A673 (cell line): ENCODE results near the gene CCL25. TPM values are rescaled to one million over a fixed set of nuclear protein-coding genes. Genes with fewer than 3 reads are reported as not detected.
"Not testable (repeated sequence)": the region's sequence is repeated elsewhere in the genome, so short reads cannot be mapped to it uniquely, and the experiment has no call there.

Source experiments
- BruUV-seq: library from RNA; stranded (reverse); fragments of 400-500 nt; replicated peaks from 2 replicates; lab custom pipeline; 2021; lab: Mats Ljungman, UMichigan
- CTCF ChIA-PET: fragments of 300-600 bp; sonication (Branson Sonifier 250); formaldehyde crosslinking; loops from one replicate; lab custom pipeline; 2022; ENCODE audit warnings: antibody characterized with exemption; lab: Charles Lee
- POLR2A ChIA-PET: fragments of 300-600 bp; sonication (Branson Sonifier 250); formaldehyde crosslinking; loops from one replicate; lab custom pipeline; 2022; ENCODE audit warnings: antibody characterized with exemption; ENCODE audit not compliant: low non-redundant PET; lab: Charles Lee
- DNase-seq: peaks from one replicate; pipeline ENCODE4 v3.0.0-alpha.2; 2015; ENCODE audit warnings: low spot score
- H3K27ac ChIP-seq: fragments of 200-600 bp; sonication (generic); 2 replicates; pipeline ENCODE4 v1.5.1; 2016; ENCODE audit warnings: mixed run types, low read depth, mild to moderate bottlenecking, mixed read lengths, antibody characterized with exemption, low read length; ENCODE audit not compliant: poor library complexity, severe bottlenecking
- H3K27me3 ChIP-seq: fragments of 200-600 bp; sonication (generic); replicated peaks from 2 replicates; pipeline ENCODE4 v1.6.1; 2017; ENCODE audit warnings: mixed run types, low read depth, mild to moderate bottlenecking, mixed read lengths, antibody characterized with exemption, low read length; ENCODE audit not compliant: insufficient read depth, poor library complexity
- H3K36me3 ChIP-seq: fragments of 200-600 bp; sonication (generic); 2 replicates; pipeline ENCODE4 v1.6.1; 2016; ENCODE audit warnings: mixed run types, mild to moderate bottlenecking, mixed read lengths, antibody characterized with exemption, low read length; ENCODE audit not compliant: insufficient read depth, poor library complexity, severe bottlenecking
- H3K4me1 ChIP-seq: fragments of 200-600 bp; sonication (generic); 2 replicates; pipeline ENCODE4 v1.6.1; 2017; ENCODE audit warnings: mixed run types, mild to moderate bottlenecking, mixed read lengths, antibody characterized with exemption, low read length; ENCODE audit not compliant: insufficient read depth, poor library complexity, severe bottlenecking
- H3K4me3 ChIP-seq: fragments of 200-600 bp; sonication (generic); 2 replicates; pipeline ENCODE4 v1.5.1; 2016; ENCODE audit warnings: low read depth, mixed run types, mild to moderate bottlenecking, mixed read lengths, low read length; ENCODE audit not compliant: poor library complexity, severe bottlenecking
- H3K9me3 ChIP-seq: fragments of 200-600 bp; sonication (generic); 2 replicates; pipeline ENCODE4 v1.6.1; 2016; ENCODE audit warnings: mixed run types, low read depth, mild to moderate bottlenecking, mixed read lengths, antibody characterized with exemption, low read length; ENCODE audit not compliant: poor library complexity, severe bottlenecking
- EZH2 ChIP-seq: fragments of 200-600 bp; sonication (generic); IDR thresholded peaks from 2 replicates; pipeline ENCODE4 v1.6.1; 2017; ENCODE audit warnings: borderline replicate concordance, low read depth, mild to moderate bottlenecking, mixed read lengths, antibody characterized with exemption, low read length; ENCODE audit not compliant: poor library complexity, severe bottlenecking
- intact Hi-C: fragments of 100-400 bp; cut with micrococcal nuclease; formaldehyde crosslinking; loops from one replicate; pipeline ENCODE4 v1.10.0; 2022; ENCODE audit not compliant: unreplicated experiment
- total RNA-seq: library from RNA; stranded (reverse); gene quantifications from 2 replicates; pipeline ENCODE4 v1.2.3, GENCODE V29; 2021
- TF ChIP-seq, protein P1 (sequence below): fragments of 300-800, 200-600 bp; sonication (generic); conservative IDR thresholded peaks from 2 replicates; pipeline ENCODE4 v1.5.1; 2017; ENCODE audit warnings: low read depth, mild to moderate bottlenecking, antibody characterized with exemption, low read length, moderate library complexity, mixed read lengths

Gene CCL25
- total RNA-seq, 1 experiment from 2014 or later = not detected

DNA sequence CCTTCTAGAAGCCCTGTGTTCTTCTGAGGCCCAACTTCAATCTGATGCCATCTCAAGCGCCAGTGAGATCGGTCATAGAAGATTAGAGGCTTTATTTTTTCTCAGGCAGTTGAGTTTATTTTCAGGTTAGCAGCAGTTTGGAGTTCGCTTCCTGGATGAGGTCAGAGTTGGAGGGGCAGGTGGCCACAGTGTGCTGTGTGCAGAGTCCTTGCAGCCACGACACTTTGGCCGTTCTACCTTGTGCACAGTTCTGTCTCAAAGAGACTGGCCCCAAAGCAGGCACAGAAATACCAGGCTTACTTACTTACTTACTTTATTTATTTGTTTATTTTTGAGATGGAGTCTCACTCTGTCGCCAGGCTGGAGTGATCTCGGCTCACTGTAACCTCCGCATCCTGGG is 31.2 kb upstream of the CCL25 start:
- ChIA-PET POLR2A (no interaction called here), CTCF (no interaction called here)
- intact Hi-C loops = no loop called here
- Histone ChIP-seq H3K27me3 (no peaks in the 10 kb centered on the region), H3K9me3 (no peaks in the 10 kb centered on the region), H3K36me3 (no peaks in the 10 kb centered on the region), H3K27ac (no peak overlapping the region), H3K4me3 (no peak overlapping the region), H3K4me1 (no peaks in the 10 kb centered on the region)
- no peak for DNase-seq
- TF ChIP-seq, protein P1, sequence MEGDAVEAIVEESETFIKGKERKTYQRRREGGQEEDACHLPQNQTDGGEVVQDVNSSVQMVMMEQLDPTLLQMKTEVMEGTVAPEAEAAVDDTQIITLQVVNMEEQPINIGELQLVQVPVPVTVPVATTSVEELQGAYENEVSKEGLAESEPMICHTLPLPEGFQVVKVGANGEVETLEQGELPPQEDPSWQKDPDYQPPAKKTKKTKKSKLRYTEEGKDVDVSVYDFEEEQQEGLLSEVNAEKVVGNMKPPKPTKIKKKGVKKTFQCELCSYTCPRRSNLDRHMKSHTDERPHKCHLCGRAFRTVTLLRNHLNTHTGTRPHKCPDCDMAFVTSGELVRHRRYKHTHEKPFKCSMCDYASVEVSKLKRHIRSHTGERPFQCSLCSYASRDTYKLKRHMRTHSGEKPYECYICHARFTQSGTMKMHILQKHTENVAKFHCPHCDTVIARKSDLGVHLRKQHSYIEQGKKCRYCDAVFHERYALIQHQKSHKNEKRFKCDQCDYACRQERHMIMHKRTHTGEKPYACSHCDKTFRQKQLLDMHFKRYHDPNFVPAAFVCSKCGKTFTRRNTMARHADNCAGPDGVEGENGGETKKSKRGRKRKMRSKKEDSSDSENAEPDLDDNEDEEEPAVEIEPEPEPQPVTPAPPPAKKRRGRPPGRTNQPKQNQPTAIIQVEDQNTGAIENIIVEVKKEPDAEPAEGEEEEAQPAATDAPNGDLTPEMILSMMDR = no peak
- BruUV-seq = no TSS peak

DNA sequence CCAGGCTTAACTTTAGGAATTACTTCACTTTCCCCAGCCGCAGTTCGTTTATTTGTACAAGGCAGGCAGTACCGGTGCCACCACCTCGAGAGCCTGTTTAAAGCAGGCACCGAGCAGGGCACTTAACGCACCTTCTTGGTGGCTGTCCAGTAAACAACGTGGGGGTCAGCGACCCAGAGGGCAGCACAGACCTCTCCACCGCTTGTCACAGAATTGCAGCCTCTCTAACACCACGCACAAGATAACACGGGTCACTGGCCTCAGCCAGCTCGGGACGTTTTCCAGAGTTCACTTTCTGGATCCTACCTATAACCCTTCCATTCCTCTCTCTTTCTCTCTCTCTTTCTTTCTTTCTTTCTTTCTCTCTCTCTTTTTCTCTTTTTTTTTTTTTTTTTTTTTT is 30.3 kb upstream of the CCL25 start:
- Histone ChIP-seq H3K27me3 (no peaks in the 10 kb centered on the region), H3K4me3 (no peak overlapping the region), H3K27ac (no peak overlapping the region), H3K36me3 (no peaks in the 10 kb centered on the region), H3K4me1 (no peaks in the 10 kb centered on the region), H3K9me3 (no peaks in the 10 kb centered on the region)
- POLR2A ChIA-PET = no interaction called here
- CTCF ChIA-PET = no interaction called here
- intact Hi-C loops = no loop called here
- BruUV-seq = no TSS peak
- DNase-seq = no peak
- TF ChIP-seq, protein P1 = no peak
- TF ChIP-seq EZH2 = no peak

DNA sequence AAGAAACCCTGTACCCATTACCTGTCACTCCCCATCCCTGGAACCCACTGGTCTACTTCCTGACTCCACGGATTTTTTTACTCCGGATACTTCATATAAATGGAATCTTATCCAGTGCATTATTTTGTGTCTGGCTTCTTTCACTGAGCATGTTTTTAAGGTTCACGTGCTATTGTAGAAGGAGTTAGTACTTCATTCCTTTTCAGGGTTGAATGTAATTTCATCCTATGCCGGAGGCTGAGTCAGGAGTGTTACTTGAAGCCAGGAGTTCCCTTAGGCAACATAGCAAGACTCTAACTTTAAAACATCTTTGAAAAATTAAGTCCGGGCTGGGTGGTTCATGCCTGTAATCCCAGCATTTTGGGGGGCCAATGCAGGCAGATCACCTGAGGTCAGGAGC is 29.2 kb upstream of the CCL25 start:
- H3K4me1 ChIP-seq = no peaks in the 10 kb centered on the region
- DNase-seq = no peak
- no peaks in the 10 kb centered on the region for H3K27me3 ChIP-seq
- ChIA-PET CTCF (no interaction called here), POLR2A (no interaction called here)
- H3K36me3 ChIP-seq = no peaks in the 10 kb centered on the region
- no peak overlapping the region for H3K4me3 ChIP-seq
- H3K27ac ChIP-seq = no peak overlapping the region
- BruUV-seq = no TSS peak
- TF ChIP-seq EZH2 = no peak
- TF ChIP-seq, protein P1 = no peak
- no peaks in the 10 kb centered on the region for H3K9me3 ChIP-seq
- intact Hi-C loops = no loop called here

DNA sequence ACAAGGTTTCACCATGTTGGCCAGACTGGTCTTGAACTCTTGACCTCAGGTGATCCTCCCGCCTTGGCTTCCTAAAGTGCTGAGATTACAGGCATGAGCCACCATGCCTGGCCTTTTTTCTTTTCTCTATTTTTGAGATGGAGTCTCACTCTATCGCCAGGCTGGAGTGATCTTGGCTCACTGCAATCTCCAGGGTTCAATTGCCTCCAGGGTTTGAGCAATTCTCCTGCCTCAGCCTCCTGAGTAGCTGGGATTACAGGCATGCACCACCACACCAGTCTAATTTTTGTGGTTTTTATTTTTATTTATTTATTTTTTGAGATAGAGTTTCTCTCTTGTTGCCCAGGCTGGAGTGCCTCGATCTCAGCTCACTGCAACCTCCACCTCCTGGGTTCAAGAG is 28.3 kb upstream of the CCL25 start:
- H3K27me3 ChIP-seq, H3K27ac ChIP-seq, H3K4me1 ChIP-seq, CTCF ChIA-PET, H3K4me3 ChIP-seq, POLR2A ChIA-PET, H3K36me3 ChIP-seq, intact Hi-C loops, BruUV-seq, H3K9me3 ChIP-seq, DNase-seq: not testable (repeated sequence)
